SHP77 treated with DMSO at 0.1 percent for 48 hours (cell line): Measurements from ENCODE around the gene HOXD10.

Experiments
- DNase-seq: peaks from one replicate; lab custom pipeline; 2025; lab: John Stamatoyannopoulos, UW

HOXD10 gene

DNA sequence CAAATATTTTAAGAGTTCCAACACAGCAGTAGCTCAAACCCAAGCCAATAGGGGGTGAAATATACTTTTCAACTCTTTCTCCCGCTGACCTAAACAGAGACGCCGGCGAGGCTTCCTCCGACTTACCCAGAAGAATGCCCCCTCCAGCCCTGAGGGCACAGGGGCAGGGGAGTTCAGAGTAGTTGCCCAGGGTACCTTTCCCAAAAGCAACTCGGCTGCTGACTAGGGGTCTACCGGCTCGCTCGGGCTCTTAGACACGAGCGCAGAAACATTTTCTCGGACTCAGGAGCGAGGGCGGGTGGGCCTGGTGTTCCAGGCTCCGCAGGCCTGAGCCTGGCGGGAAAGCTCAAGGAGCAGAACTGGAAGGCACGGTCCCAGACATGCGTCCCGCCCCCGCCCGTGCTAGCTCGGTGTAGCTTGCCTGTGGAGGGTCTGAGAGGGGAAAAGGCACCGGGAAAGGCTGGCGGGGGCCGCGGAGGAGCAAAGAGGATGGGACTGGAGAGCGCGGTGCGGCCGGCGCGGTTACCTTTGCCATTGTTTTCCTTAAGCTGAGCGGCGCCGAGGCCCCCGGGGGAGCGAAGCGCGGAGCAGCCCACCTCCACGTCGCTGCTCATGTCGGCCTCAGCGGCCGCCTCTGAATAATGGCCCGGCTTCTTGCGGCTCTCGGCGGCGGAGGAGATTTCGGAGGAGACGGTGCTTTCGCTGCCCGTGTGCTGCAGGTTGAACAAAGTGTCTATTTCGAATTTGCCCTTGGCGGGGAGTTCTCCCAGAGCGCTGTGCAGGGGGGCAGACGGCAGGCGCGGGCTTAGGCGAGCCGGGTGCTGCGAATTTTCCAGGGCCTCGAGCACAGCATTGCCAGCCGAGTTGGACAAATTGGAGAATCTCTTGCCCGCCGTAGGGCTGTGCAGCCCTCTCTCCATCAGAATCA lies 33.5 kb upstream of the HOXD10 start:
- DNase-seq: no peak

GRCh38 chr2:176083796-176084261 lies 32.7 kb upstream of the HOXD10 start, which contains the start of gene EVX2:
TSS of gene EVX2 (minus strand) at chr2:176083962. CDS start at chr2:176083776, 186 bp downstream.
- no peak for DNase-seq

GRCh38 chr2:176084611-176085119 lies 31.9 kb upstream of the HOXD10 start:
- no peak for DNase-seq

GRCh38 chr2:176085120-176085788 lies 31.3 kb upstream of the HOXD10 start:
- no peak for DNase-seq

DNA sequence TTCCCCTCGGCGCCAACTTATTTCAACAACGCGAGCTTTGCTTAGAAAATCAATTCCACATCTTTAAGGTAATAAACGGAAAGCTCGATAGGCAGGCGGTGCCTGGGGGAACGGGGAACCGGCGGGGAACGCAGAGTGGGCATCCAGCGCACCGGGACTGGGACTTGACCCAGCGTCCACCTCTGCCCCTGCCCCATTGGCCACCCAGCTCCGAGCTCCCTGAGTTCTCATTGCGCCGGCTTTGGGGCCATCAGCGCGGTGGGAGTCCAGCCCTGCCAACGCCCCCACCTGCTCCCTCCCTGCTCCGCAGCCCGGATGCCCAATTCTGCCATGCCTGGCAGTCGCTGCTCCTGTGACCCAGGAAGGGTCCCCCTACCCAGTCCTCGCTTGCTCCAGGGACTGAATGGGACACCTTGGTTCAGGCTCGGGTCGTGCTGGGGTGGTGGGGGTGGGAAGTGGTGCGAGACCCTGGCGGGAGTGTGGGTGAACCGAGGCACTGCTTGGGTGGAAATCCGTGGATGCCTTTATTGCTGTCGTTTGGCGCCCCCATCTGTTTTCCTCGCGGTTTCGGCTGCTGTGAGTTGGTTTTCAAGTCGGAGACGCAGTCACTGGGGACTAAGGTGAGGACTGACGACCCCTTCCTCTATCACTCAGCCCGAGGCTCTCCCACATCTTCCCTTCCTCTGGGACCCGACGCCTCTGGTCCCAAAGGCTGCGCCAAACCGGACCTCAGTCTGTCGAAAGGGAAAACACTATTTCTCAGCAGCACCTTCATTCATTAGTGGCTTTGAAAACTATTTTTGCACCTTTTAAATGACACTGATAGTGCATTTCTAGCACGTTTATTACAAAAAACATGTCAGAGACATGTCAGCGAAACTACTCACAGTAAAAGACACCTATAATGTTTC lies 30.5 kb upstream of the HOXD10 start:
- no peak for DNase-seq

- DNase-seq: no peak
Observed at GRCh38 chr2:176087330-176088047, 29.1 kb upstream of the HOXD10 start.

GRCh38 chr2:176088048-176088936 lies 28.3 kb upstream of the HOXD10 start:
- no peak for DNase-seq

GRCh38 chr2:176088937-176089842 lies 27.4 kb upstream of the HOXD10 start:
- DNase-seq: no peak

DNA sequence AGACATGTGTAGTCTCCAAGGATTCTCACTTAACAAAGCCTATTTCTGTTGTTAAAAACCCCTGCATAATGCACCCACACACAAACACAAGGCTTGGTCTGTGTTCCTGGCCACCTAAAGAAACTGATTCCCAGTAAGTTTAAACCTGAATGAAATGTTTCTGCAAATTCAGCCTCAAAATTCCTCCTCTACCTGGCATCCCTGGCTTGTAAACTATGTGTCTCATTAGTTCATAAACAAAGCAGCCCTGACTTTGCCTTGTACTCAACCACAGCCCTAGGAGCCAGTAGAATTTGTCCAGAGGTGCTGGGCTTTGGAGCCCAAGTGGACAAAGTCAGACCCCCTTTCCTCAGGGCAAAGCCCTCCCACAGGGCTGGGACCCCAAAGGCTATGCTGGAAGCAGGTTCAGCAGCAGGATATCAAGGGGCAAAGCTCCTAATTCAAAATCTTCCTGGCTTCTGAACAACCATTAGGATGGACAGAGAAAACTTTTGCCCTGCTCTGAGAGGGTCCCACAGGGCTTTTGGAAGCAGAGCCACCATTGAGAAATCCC lies 26.7 kb upstream of the HOXD10 start:
- no peak for DNase-seq

GRCh38 chr2:176090862-176091261 lies 25.7 kb upstream of the HOXD10 start:
- DNase-seq: no peak

DNA sequence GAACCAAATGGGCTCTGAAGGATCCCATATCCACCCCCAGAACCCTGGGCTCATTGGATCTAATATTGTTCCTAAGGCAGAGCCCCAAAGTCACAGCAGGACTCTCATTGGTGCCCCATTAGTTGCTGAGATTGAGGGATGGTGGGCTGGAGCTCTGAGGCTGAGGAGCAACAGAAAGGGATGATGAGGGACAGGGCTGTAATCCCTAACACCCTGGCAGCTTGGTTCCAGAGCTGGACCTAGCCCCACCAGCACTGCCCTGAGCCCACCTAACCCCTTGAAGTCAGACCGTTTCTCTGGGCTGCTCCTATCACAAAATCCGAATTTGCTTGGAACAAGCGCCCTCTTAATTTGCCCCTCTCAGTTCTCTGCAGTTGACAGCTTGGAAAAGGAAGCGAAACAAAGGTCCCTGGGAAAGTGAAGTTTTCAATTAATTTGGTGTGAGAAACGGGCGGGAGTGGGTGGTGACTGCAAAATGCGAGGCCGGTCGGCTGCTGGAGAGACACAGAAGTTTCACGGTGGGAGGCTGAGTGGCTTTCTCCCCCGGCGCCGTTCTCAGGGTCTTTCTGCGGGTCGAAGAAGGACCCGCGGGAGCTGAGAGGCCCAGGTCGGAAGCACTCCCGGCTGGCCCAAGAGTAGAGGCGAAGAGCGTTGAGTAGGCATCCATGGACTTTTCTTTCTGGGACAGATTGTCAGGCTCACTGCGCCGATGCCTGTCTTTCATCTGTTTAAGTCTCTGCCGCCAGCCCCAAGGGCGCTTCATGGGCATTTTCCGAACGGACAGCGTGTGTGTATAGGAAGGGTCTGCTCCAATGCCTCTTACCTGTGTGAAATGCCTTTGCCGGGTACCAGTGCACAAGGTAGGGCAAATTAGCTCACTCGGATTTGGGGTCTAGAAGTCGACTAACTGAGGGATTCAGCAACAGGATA lies 25.0 kb upstream of the HOXD10 start:
- DNase-seq: no peak

DNA sequence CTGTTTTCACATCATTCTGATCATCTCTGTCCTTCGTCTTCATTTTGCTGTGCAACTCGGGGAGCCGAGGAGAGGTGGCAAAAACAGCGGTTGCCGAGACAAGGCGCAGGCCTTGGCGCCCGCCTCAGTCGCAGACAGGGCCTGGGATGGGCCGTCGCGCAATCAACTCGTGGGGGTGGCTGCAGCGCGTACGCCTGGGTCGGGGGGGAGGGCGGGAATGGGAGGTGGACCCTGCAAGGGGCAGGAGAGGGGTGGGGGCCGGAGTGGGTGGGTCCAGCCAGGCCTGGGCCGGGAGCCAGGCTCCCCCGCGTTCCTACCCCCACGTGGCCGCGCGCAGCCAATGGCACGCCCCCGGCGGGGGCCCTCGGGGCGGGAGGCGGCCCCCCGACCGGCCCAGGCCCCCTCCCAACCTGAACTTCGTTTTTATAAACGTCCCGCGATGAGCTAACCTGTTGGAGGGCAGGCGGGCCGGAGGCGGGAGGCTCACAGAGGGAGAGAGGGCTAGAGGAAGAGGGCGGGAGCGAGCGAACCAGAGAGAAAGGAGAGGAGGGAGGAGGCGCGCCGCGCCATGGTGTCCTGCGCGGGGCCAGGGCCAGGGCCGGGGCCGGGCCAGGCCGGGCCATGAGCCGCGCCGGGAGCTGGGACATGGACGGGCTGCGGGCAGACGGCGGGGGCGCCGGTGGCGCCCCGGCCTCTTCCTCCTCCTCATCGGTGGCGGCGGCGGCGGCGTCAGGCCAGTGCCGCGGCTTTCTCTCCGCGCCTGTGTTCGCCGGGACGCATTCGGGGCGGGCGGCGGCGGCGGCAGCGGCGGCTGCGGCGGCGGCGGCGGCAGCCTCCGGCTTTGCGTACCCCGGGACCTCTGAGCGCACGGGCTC lies 24.1 kb upstream of the HOXD10 start, which contains the start of gene HOXD13:
Gene HOXD13, plus strand, starts transcription at position 452 of the 875 bp plus-strand sequence. Its CDS starts 170 bp downstream, at position 622.
- no peak for DNase-seq

DNA sequence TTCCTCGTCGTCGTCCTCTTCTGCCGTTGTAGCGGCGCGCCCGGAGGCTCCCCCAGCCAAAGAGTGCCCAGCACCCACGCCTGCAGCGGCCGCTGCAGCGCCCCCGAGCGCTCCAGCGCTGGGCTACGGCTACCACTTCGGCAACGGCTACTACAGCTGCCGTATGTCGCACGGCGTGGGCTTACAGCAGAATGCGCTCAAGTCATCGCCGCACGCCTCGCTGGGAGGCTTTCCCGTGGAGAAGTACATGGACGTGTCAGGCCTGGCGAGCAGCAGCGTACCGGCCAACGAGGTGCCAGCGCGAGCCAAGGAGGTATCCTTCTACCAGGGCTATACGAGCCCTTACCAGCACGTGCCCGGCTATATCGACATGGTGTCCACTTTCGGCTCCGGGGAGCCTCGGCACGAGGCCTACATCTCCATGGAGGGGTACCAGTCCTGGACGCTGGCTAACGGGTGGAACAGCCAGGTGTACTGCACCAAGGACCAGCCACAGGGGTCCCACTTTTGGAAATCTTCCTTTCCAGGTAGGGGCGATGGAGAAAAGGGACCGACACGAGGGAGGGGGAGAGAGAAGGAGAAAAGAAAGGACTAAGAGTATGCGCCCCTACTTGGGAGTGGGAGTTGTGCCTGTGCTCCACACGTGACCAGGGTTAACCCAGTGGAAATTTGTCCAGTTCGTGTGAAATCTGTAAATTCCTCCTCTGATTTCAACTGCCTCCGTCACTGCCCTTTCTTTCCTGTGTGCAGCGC lies 23.3 kb upstream of the HOXD10 start:
- no peak for DNase-seq

- DNase-seq: no peak
Observed at GRCh38 chr2:176093898-176094249, 22.7 kb upstream of the HOXD10 start.

GRCh38 chr2:176094349-176094748 lies 22.2 kb upstream of the HOXD10 start:
- DNase-seq: no peak

DNA sequence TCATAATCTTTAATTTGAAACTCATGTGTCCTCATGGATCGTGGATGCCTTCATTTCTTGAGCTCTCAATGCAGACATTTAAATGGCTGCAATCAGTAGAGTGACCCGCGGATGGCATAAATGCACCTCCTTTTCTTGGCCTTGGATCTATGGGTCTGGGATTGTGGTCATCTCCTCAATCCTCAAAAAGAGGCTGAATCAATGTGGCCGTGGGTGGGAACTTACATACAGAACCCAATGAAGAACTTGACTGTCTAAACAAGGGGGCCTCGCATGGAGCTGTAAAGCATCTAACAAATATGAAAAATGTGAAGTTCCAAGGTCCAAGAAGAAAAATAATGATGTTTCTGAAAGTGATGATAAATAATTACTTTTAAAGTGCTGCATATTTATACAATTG lies 21.2 kb upstream of the HOXD10 start:
- no peak for DNase-seq
